GM21528 (cell line): Measurements from ENCODE around the gene CKAP2L.
A peak's percentile ranks its signal among the peaks of the same experiment; 100 is the strongest.

Experiments used
- ATAC-seq: cut with Tn5 transposase; IDR thresholded peaks from one replicate; pipeline ENCODE4 v1.9.1; 2021; ENCODE audit warnings: mild to moderate bottlenecking, moderate library complexity; ENCODE audit not compliant: unreplicated experiment, low FRiP score

Gene CKAP2L

DNA sequence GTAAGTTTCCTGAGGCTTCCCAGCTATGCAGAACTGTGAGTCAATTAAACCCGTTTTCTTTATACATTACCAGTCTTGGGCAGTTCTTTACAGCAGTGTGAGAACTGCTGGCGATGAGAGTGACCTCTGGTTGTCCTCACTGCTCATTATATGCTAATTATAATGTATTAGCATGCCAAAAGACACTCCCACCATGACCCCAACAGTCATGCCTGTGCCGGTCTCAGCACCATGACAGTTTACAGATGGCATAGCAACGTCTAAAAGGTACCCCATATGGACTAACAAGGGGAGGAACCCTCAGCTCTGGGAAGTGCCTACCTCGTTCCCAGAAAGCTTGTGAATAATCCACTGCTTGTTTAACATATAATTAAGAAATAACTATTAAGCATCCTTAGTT lies 28.0 kb upstream of the CKAP2L start:
- no peak for ATAC-seq

- ATAC-seq, result no peak
Observed at GRCh38 chr2:112791693-112792230, 27.4 kb upstream of the CKAP2L start.

DNA sequence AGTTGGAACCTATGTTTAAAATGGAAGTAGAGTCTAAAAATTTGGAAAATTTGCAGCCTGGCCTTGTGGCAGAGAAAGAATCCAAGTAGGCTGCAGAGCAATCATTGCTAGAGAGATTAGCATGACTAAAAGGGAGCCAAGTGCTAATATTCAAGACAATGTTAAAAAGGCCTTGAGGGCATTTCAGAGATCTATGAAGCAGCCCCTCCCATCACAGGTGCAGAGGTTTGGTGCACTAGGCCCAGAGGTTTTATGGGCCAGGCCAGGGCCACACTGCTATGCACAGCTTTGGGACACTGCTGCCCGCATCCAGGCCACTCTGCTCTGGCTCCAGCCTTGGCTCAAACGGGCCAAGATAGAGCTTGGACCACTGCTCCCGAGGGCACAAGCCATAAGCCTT lies 26.6 kb upstream of the CKAP2L start:
- no peak for ATAC-seq

DNA sequence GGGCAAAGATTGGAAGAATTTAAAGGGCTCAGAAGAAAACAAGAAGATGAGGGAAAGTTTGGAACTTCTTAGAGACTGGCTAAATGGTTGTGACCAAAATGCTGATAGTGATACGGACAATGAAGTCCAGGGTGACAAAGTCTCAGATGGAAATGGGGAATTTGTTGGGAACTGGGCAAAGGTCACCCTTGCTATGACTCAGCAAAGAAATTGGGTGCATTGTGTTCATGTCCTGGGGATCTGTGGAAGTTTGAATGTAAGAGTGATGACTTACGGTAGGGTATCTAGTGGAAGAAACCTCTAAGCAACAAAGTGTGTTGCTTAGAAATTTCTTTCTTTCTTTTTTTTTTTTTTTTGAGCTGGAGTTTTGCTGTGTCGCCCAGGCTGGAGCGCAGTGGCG lies 25.9 kb upstream of the CKAP2L start:
- no peak for ATAC-seq

- no peak for ATAC-seq
Observed at GRCh38 chr2:112789186-112789585, 24.8 kb upstream of the CKAP2L start.

DNA sequence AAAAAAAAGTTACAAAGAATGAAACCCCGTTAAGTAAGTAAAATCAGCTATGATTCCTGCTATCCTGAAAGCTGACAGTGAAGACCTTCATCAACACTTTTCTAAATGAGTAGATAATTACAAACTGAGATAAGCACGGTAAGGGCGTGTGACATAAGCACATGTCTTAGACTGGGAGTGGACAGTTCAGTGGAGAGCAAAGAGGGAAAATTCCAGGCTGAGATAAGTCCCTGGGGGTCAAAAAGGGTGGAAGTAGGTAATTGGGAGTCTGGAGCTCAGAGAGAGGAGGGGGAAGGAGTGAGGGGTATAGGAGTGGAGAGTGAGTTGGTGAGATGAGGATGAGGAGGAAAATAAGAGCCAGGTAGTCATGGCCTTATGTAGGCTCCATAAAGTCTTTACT lies 24.2 kb upstream of the CKAP2L start:
- no peak for ATAC-seq

DNA sequence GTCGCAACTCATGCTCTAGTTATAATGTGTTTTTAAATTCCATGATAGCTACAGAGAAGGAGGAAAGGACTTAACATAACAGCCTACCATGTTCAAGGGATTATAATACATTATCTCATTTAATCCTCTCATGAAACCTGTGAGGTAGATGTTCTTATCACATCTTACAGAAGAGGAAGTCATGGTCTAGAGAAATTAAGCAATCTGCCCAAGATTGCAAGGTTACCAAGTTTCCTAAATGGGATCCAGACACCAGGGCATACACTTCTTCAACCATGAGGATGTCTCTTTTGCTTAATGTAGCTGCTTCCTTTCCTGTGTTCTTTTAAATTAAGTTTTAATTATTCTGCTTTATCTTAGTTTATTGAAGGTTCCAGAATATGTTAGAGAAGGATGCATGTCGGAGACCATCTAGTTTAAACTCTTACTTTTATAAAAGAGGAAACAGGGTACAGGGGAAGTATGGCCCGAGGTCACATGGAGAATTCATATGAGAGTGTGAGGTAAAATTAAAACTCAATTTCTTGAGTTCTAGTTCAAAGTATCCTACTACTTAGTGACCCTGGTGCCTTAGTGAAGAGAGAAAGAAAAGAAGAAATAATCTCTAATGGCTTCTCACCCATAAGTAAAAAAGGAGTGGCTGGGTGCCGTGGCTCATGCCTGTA lies 23.5 kb upstream of the CKAP2L start:
- ATAC-seq, result no peak

DNA sequence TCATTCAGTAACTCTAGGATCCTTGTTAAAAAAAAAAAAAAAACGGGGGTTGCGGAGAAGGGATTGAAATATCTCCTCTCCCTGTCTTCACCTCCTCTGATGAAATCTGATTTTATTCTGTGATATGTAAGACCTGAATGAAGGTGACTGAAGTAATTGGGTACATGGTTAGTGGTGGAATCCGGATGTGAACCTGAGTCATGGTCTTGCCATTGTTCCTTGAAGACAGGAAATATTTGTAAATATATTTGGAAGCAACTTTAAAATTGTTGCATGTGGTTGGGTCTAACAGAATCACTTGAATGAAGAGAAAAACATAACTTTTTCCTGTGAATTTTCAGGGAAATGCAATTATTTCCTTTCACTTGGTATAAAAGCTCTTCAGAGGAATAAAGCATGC lies 22.9 kb upstream of the CKAP2L start:
- ATAC-seq, result no peak

GRCh38 chr2:112784199-112785189 lies 20.1 kb upstream of the CKAP2L start, which contains the start of gene IL1A:
Gene IL1A, minus strand, starts transcription at chr2:112784493. Its CDS starts 723 bp downstream, at chr2:112783770.
- no peak for ATAC-seq

DNA sequence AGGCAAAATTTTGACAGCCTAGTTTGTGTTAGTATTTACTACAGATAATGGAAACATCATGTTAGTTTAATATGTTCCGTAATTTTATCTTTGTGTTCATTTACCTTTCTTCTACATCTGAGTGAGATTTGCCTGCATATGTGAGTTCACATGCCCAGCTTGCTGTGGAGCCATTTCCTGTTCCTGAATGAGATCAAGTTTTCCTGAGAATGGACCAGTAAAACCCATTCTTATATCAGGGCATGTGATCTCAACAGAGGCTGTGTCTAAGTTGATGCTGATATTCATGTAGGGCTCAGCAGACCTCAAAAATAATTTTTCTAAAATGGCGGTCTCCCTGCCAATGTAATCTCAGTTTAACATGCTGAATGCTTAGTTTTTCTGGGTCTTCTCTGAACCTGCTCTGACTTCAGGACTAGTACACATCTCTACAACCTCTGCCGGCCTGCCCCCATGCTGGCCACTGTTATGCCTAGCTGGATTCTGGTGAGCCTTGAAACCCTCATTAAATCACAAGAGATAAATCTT lies 18.8 kb upstream of the CKAP2L start:
- no peak for ATAC-seq

GRCh38 chr2:112782234-112782799 lies 17.9 kb upstream of the CKAP2L start:
- peak; percentile 80 for ATAC-seq

DNA sequence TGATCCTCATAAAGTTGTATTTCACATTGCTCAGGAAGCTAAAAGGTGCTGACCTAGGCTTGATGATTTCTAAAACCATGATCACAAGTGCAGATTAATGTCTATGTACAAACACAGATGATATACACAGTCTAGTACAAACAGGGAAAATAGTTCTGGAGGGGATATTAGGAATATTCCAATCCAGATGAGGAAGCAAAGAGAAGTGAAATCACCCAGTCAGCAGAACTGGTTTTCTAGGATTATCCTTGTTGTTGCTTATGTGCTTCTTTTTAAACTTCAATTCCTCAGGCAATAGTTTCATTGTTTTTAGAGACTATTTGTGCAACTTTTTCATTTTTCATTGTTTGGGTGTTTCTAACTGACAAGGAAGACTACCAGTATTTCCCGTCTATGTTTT lies 15.2 kb upstream of the CKAP2L start:
- ATAC-seq, result no peak

DNA sequence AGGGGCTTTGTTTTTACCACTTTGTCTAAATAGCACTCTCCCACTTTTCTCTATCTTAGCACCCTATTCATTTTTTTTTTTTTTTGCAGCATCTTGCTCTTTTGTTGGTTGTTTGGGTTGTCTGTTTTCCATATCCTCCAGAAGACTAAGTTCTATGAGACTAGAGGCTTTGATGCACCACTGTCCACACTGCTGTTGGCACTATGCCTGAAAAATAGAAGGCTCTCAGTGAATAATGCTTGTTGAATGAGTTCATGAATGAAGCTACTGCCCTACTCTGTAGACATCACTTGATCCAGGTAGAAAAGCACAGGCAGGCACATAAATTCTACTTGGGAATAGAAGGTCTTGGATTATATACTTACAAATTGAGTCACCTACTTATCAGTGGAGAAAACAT lies 12.6 kb upstream of the CKAP2L start:
- ATAC-seq, result no peak

GRCh38 chr2:112776113-112776512 lies 11.7 kb upstream of the CKAP2L start:
- ATAC-seq, result no peak

DNA sequence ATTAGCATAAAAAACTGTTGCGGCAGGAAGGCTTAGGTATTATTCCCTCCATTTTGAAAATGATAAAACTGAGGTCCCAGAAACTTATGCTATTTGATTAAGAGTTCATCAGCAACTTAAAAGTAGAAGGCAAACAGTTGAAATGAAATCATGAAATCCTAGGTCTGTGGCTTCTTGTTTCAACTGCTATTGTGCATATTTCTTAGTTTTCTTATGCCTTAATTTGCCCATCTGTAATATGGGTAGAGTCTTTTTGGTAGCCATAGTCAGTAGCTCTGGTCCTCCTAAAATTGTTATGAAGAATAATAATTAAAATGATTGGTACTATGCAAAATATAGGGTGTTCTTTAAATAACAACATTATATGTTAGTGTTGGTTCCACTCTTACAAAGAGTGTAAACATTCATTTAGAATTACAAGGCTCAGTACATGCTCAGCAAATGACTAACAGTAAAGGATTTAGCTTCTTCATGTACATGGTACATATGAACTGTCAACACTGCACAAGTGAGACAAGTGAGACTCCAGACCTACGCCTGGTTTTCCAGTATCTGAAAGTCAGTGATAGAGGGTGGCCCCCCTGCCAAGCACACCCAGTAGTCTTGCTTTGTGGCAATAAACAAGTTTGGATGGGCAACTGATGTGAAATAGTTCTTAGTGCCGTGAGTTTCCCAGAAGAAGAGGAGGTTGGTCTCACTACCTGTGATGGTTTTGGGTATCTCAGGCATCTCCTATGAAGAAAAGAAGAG lies 10.3 kb upstream of the CKAP2L start:
- no peak for ATAC-seq

DNA sequence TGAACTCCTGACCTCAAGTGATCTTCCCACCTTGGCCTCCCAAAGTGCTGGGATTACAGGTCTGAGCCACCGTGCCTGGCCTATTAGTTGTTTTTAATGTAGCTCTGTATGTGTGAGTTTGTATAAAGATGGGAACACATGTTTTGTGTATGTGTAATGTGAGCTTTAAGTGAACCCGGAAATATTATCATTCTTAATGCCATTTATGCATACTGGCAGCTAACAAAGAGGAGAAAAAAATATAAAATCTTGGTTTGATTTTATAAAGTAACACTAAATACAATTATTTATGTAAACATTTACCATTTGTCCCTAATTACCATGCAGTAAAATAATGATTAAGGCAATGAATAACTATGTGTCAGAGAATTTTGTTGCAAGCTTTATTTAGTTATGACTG lies 9.1 kb upstream of the CKAP2L start:
- no peak for ATAC-seq

DNA sequence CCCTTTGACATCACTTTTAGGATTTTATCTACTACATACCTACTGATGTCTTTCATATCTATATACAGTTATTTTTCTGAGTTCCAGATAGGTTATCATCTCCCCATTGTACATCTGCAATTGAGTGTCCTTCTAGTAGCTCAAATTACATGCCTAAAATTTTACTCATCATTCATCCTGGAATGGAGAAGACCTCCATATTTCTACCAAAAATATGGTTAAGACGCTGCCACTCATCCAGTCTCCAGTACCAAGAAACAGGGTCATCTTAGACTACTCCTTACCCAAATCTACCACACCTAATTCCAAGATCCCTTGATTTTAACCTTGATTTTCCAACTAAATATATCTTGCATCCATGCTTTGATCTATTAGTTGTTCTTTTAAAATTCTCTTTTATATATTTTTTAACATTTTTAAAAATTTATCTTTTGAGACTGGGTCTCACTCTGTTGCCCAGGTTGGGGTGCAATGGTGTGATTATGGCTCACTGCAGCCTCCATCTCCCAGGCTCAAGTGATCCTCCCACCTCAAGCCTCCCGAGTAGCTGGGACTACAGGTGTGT lies 8.6 kb upstream of the CKAP2L start:
- no peak for ATAC-seq

GRCh38 chr2:112772322-112772721 lies 7.9 kb upstream of the CKAP2L start:
- ATAC-seq, result no peak

- no peak for ATAC-seq
Observed at GRCh38 chr2:112768432-112768831, 4.0 kb upstream of the CKAP2L start.
